Epithelial cell of proximal tubule (primary cell): ENCODE data around the gene SUPT3H. TPM values are rescaled to one million over a fixed set of nuclear protein-coding genes. Genes with fewer than 3 reads are reported as not detected.
A peak's percentile ranks its signal among the peaks of the same experiment; 100 is the strongest.

Source experiments
- DNase-seq: peaks from one replicate; pipeline ENCODE4 v3.0.0-alpha.2; 2011; ENCODE audit warnings: low read depth
- H3K4me3 ChIP-seq: 2 replicates; pipeline ENCODE4 v1.5.1; 2011; ENCODE audit warnings: low read depth, mild to moderate bottlenecking, low read length
- CTCF ChIP-seq: conservative IDR thresholded peaks from 2 replicates; pipeline ENCODE4 v1.5.1; 2012; ENCODE audit warnings: low read depth, mild to moderate bottlenecking, low read length
- total RNA-seq: library from RNA; depleted of rRNA; stranded (reverse); fragments of >200 nt; gene quantifications from 2 replicates; pipeline ENCODE4 v1.2.3, GENCODE V29; 2015

The SUPT3H gene
- total RNA-seq, 1 donor from 2014 or later = 11.5 TPM

GRCh38 chr6:45118754-45119153 lies 259.0 kb downstream of the SUPT3H start:
- no peak overlapping the region for H3K4me3 ChIP-seq
- no peak for DNase-seq
- TF ChIP-seq CTCF = no peak

- DNase-seq = peak; percentile 15
- TF ChIP-seq CTCF = no peak
- H3K4me3 ChIP-seq = no peak overlapping the region
Observed at GRCh38 chr6:45116714-45117410, 260.9 kb downstream of the SUPT3H start.

DNA sequence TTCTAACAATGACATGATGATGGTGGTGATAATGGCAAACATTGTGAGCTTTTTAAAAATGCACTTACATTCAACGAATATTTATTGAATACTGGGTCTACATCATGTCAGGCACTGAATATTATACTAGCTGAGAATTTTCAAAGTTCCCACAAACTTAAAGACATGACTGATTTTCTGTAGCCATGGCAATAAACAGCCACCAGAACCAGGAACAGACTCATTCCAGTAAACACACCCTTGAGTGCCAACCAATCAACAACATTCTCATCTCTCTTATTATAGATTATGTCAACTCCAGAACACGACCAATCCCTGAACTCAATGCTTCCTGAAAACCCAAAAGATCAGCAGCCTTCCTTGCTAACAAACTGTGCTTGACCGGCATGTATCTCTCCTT lies 262.0 kb downstream of the SUPT3H start:
- no peak for DNase-seq
- H3K4me3 ChIP-seq = no peak overlapping the region
- no peak for TF ChIP-seq CTCF

DNA sequence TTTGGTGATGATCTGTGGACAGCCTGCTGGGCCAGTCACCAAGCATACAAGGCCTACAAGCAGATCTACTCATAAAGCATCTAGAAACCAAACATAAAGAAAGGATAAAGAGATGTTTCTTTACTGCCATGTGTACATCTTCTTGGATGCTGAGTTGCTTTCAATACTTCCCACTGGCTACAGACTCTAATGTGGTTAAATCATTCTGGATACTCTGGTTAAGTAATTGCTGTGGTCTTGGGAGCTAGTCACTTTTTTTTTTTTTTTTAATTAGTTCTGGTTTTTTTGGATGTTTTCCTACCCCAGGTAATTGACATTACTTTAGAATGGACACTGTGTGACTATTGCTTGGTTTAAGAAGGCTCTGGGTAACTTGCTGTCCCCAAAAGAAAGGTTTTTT lies 265.0 kb downstream of the SUPT3H start:
- DNase-seq = no peak
- no peak overlapping the region for H3K4me3 ChIP-seq
- TF ChIP-seq CTCF = no peak

- TF ChIP-seq CTCF = no peak
- no peak for DNase-seq
- H3K4me3 ChIP-seq = no peak overlapping the region
Observed at GRCh38 chr6:45109551-45109950, 268.2 kb downstream of the SUPT3H start.

- no peak for DNase-seq
- no peak overlapping the region for H3K4me3 ChIP-seq
- TF ChIP-seq CTCF = no peak
Observed at GRCh38 chr6:45105170-45105820, 272.4 kb downstream of the SUPT3H start.

GRCh38 chr6:45104429-45104828 lies 273.3 kb downstream of the SUPT3H start:
- no peak overlapping the region for H3K4me3 ChIP-seq
- no peak for DNase-seq
- TF ChIP-seq CTCF = no peak
